Prostate gland (tissue), 2 donors: ENCODE measurements around the gene PDIA4. TPM values are rescaled to one million over a fixed set of nuclear protein-coding genes. Genes with fewer than 3 reads are reported as not detected.

ENCODE experiments used
- DNase-seq: peaks from one replicate; pipeline ENCODE4 v3.0.0-alpha.2; 2019; ENCODE audit warnings: low spot score
- H3K27ac ChIP-seq, 2 donors: fragments of 200-600 bp; sonication (generic); 2 replicates each; pipeline ENCODE4 v1.5.1; 2017 to 2019
- H3K27me3 ChIP-seq: fragments of 200-600 bp; sonication (generic); replicated peaks from 2 replicates; pipeline ENCODE4 v1.5.1; 2019; ENCODE audit not compliant: insufficient read depth
- H3K36me3 ChIP-seq, 2 donors: fragments of 200-600 bp; sonication (generic); 1 replicate in 1 of 2; 2 replicates in 1 of 2; pipeline versions ENCODE4 v1.5.1 to v1.8.1; 2017 to 2019
- H3K4me1 ChIP-seq: fragments of 200-600 bp; sonication (generic); replicated peaks from 2 replicates; pipeline ENCODE4 v1.5.1; 2019
- H3K4me3 ChIP-seq, 2 donors: fragments of 200-600 bp; sonication (generic); 2 replicates each; pipeline ENCODE4 v1.5.1; 2017 to 2019
- H3K9me3 ChIP-seq: fragments of 200-600 bp; sonication (generic); 2 replicates; pipeline ENCODE4 v1.5.1; 2017
- CTCF ChIP-seq, 4 experiments: fragments of 200-600 bp in 2 of 4; fragments of 450-650 bp in 2 of 4; sonication (generic) in 2 of 4; IDR thresholded peaks; 1 replicate in 3 of 4; 2 replicates in 1 of 4; pipeline ENCODE4 v1.5.1; 2016 to 2019; ENCODE audit warnings: antibody characterized with exemption in 4 of 4, mild to moderate bottlenecking in 2 of 4, moderate library complexity in 2 of 4
- POLR2A ChIP-seq: fragments of 450-650 bp; IDR thresholded peaks from one replicate; pipeline ENCODE4 v1.6.1; 2016; ENCODE audit warnings: antibody characterized with exemption, mild to moderate bottlenecking
- POLR2AphosphoS5 ChIP-seq: sonication (generic); formaldehyde crosslinking; IDR thresholded peaks from one replicate; pipeline ENCODE4 v1.6.1; 2017; ENCODE audit warnings: antibody characterized with exemption
- WGBS: methylation state at CpG from one replicate; pipeline ENCODE4 v1.1.5; 2018; 5-methylcytosine and 5-hydroxymethylcytosine counted together
- intact Hi-C: fragments of 100-400 bp; cut with DNase I; formaldehyde crosslinking; loops from one replicate; pipeline ENCODE4 v1.14.2; 2022
- total RNA-seq, 2 donors: library from RNA; depleted of rRNA; stranded (reverse); fragments of >200 nt; gene quantifications; one replicate each; pipeline ENCODE4 v1.1.0, GENCODE V29; 2016

PDIA4 gene
- total RNA-seq, 2 donors from 2014 or later: 125 to 262 TPM

- Histone ChIP-seq H3K27ac (no peak overlapping the region), H3K9me3 (no peaks in the 10 kb centered on the region), H3K36me3 (no peaks in the 10 kb centered on the region), H3K27me3 (no peaks in the 10 kb centered on the region), H3K4me3 (no peak overlapping the region), H3K4me1 (no peaks in the 10 kb centered on the region)
- TF ChIP-seq CTCF (IDR thresholded peaks at IDR 0.05) (no peak), POLR2AphosphoS5 (no peak)
- WGBS: 83% methylated on average over 7 of the region's 7 CpGs
- intact Hi-C loops: no loop called here
- DNase-seq: no peak
These were observed 55.9 kb downstream of the PDIA4 start for GRCh38 chr7:148972375-148972774.

DNA sequence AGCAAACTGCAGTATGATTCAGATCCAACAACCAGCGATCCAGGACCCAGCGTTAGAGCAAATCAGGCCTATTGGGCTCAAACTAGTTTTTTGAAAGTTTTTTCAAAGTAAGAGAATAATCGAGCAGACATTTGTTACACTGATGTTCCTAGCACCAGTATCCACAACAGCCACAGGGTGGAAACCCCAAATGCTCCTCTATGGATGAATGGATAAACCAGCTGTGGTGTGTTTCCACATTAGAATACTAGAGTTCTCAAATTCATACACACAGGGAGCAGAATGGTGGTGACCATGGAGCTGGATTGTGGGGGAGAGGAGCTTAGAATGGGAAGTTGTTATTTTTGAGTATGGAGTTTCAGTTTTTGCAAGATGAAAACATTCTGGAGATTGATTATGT, 60.7 kb downstream of the PDIA4 start:
- intact Hi-C loops: loop anchor here (5.0 to 10.0 kb wide), 2 partner anchors 85 to 263 kb away; partner anchors contain the start of gene EZH2
- 77% methylated on average over 3 of the region's 3 CpGs for WGBS
- no peak for TF ChIP-seq POLR2A
- no peak for TF ChIP-seq CTCF (IDR thresholded peaks at IDR 0.05)

GRCh38 chr7:148967032-148967372, 61.3 kb downstream of the PDIA4 start:
- peak overlapping the region in 1 of 2 donors; percentile 3 for H3K4me3 ChIP-seq
- DNase-seq: no peak
- intact Hi-C loops: loop anchor here (5.0 to 10.0 kb wide), 2 partner anchors 85 to 262 kb away; partner anchors contain the start of gene EZH2

More for the DNA sequence above, 60.7 kb downstream of the PDIA4 start:
- Histone ChIP-seq H3K36me3 (no peaks in the 10 kb centered on the region), H3K27me3 (no peaks in the 10 kb centered on the region), H3K27ac (no peak overlapping the region), H3K4me1 (no peaks in the 10 kb centered on the region), H3K9me3 (no peaks in the 10 kb centered on the region), H3K4me3 (no peak overlapping the region)
- DNase-seq: no peak

GRCh38 chr7:148964483-148965267, 63.6 kb downstream of the PDIA4 start:
- Histone ChIP-seq H3K27me3 (no peaks in the 10 kb centered on the region), H3K4me3 (peak overlapping the region; percentile 35 to 42), H3K4me1 (no peaks in the 10 kb centered on the region), H3K27ac (peak overlapping the region; percentile 29 to 31), H3K36me3 (no peaks in the 10 kb centered on the region), H3K9me3 (no peaks in the 10 kb centered on the region)
- 47% methylated on average over 15 of the region's 15 CpGs for WGBS
- TF ChIP-seq CTCF (IDR thresholded peaks at IDR 0.05) (no peak), POLR2AphosphoS5 (no peak), POLR2A (no peak)
- intact Hi-C loops: loop anchor here (5.0 to 10.0 kb wide), 4 partner anchors 82 to 462 kb away; partner anchors contain the start of gene EZH2
- no peak for DNase-seq

More at GRCh38 chr7:148967032-148967372, 61.3 kb downstream of the PDIA4 start:
- TF ChIP-seq CTCF (IDR thresholded peaks at IDR 0.05): no peak
- no peak for TF ChIP-seq POLR2A
- no peak for TF ChIP-seq POLR2AphosphoS5
- no peaks in the 10 kb centered on the region for H3K27me3 ChIP-seq
- no peak overlapping the region for H3K27ac ChIP-seq
- no peaks in the 10 kb centered on the region for H3K4me1 ChIP-seq
- H3K36me3 ChIP-seq: no peaks in the 10 kb centered on the region
- no peaks in the 10 kb centered on the region for H3K9me3 ChIP-seq
- 40% methylated on average over 13 of the region's 13 CpGs for WGBS
